Epithelial cell of esophagus (primary cell): ENCODE results near the gene CORO1C.

Experiments used
- DNase-seq: peaks from one replicate; pipeline ENCODE4 v3.0.0; 2010; ENCODE audit warnings: low read depth
- H3K4me3 ChIP-seq: 2 replicates; pipeline ENCODE4 v1.5.1; 2011; ENCODE audit warnings: mild to moderate bottlenecking, low read length, control low read depth
- CTCF ChIP-seq: IDR thresholded peaks from 2 replicates; pipeline ENCODE4 v1.5.1; 2011; ENCODE audit warnings: low read depth, mild to moderate bottlenecking, low read length, control low read depth, inconsistent platforms; ENCODE audit not compliant: insufficient read depth; ENCODE audit errors: missing control alignments

CORO1C gene

GRCh38 chr12:108630481-108631207 is 100.7 kb downstream of the CORO1C start:
- DNase-seq = peak; percentile 93
- no peak for TF ChIP-seq CTCF
- H3K4me3 ChIP-seq = no peak overlapping the region

DNA sequence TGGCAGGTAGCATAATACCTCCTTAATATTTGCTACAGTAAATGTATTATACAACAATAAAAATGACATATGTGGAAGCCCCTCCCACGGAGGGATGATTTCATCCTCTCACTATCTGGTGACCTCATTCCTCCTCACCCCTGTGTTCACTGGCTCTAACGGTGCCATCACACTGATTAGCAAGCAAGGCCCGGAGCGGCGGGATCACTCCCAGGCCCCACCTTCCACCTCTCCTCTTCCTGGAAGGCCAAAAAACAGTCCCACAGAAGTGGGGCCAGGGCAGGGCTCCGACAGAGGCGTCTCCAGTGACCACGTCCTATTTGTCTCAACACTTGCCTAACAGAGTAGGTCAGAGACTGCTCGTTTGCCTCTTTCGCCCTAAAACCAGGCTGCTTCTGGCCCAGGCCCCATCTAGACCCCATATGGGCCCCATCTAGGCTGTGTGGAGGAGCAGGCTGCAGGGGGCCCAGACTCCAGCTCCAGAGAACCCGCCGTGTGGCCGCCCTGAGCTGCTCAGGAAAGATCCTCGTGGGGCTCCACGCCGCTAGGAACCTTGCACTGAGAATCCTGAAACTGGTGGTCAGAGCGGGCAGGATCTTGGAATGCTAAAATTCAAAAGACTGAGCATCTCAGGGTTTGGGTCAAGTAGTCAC is 101.4 kb downstream of the CORO1C start:
- TF ChIP-seq CTCF = no peak
- peak; percentile 93 for DNase-seq
- H3K4me3 ChIP-seq = no peak overlapping the region

DNA sequence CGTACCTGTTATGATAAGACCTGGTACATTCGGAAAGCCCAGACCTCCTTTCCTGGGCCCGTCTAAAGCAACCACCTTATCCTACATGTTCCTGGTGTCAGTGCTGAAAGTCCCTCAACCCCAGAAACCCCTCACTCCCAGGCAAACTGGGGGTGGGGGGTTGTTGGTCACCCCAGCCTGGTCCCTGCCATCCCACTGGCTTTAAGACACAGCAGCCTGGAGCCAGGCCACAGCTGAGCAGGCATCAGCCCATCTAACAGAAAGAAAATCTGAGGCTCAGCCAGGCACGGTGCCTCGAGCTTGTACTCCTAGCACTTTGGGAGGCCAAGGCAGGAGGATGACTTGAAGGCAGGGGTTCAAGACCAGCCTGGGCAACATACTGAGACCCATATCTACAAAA is 102.2 kb downstream of the CORO1C start:
- no peak for DNase-seq
- no peak for TF ChIP-seq CTCF
- no peak overlapping the region for H3K4me3 ChIP-seq

GRCh38 chr12:108627134-108627920 is 104.0 kb downstream of the CORO1C start:
- TF ChIP-seq CTCF = no peak
- H3K4me3 ChIP-seq = no peak overlapping the region
- no peak for DNase-seq

GRCh38 chr12:108625228-108625627 is 106.1 kb downstream of the CORO1C start:
- TF ChIP-seq CTCF = no peak
- no peak for DNase-seq
- H3K4me3 ChIP-seq = no peak overlapping the region

- no peak overlapping the region for H3K4me3 ChIP-seq
- TF ChIP-seq CTCF = no peak
- no peak for DNase-seq
Observed at GRCh38 chr12:108623577-108623976, 107.7 kb downstream of the CORO1C start.
